Adrenal gland (tissue), 12 donors: ENCODE data around the gene PKP2. TPM values are rescaled to one million over a fixed set of nuclear protein-coding genes. Genes with fewer than 3 reads are reported as not detected.

Experiments
- DNase-seq, 7 donors: peaks; one replicate each; pipeline ENCODE4 v3.0.0-alpha.2; 2019 to 2020
- H3K27ac ChIP-seq, 5 donors: fragments of 200-600 bp; sonication (generic) in 4 of 5; 1 replicate in 3 of 5; 2 replicates in 2 of 5; pipeline versions ENCODE4 v1.5.1 to v1.8.0; 2016 to 2020; ENCODE audit warnings: mild to moderate bottlenecking in 1 of 5
- H3K27me3 ChIP-seq: fragments of 200-600 bp; 2 replicates; pipeline ENCODE4 v1.8.0; 2021
- H3K36me3 ChIP-seq, 2 donors: fragments of 200-600 bp; replicated peaks in 1 of 2; 1 replicate in 1 of 2; 2 replicates in 1 of 2; pipeline versions ENCODE4 v1.5.1 to v1.8.0; 2018 to 2022
- H3K4me1 ChIP-seq, 2 donors: fragments of 200-600 bp; replicated peaks in 1 of 2; 1 replicate in 1 of 2; 2 replicates in 1 of 2; pipeline versions ENCODE4 v1.5.1 to v1.8.0; 2018 to 2021
- H3K4me3 ChIP-seq, 4 donors: fragments of 200-600 bp; sonication (generic) in 3 of 4; one replicate each; pipeline ENCODE4 v1.5.1; 2016 to 2018
- H3K9me3 ChIP-seq, 3 donors: fragments of 200-600 bp; sonication (generic) in 1 of 3; replicated peaks in 1 of 3; 1 replicate in 2 of 3; 2 replicates in 1 of 3; pipeline versions ENCODE4 v1.5.1 to v1.8.0; 2016 to 2021
- CTCF ChIP-seq, 6 experiments: fragments of 450-650 bp in 4 of 6; fragments of 200-600 bp in 2 of 6; sonication (generic) in 1 of 6; IDR thresholded peaks; 1 replicate in 5 of 6; 2 replicates in 1 of 6; pipeline versions ENCODE4 v1.5.1 to v1.8.0; 2016 to 2021; ENCODE audit warnings: antibody characterized with exemption in 6 of 6, mild to moderate bottlenecking in 2 of 6, moderate library complexity in 1 of 6
- POLR2A ChIP-seq, 2 donors: fragments of 450-650 bp; IDR thresholded peaks; one replicate each; pipeline ENCODE4 v1.6.1; 2017; ENCODE audit warnings: antibody characterized with exemption in 2 of 2, mild to moderate bottlenecking in 2 of 2, moderate library complexity in 1 of 2
- WGBS, 4 donors: extraction: QIAGEN DNeasy Blood & Tissue Kit in 2 of 4; methylation state at CpG; one replicate each; pipeline versions ENCODE4 v1.1.5 to v1.1.7; 2013 to 2017; 5-methylcytosine and 5-hydroxymethylcytosine counted together
- intact Hi-C, 2 donors: fragments of 100-400 bp; cut with DNase I; formaldehyde crosslinking; loops; one replicate each; pipeline versions ENCODE4 v1.14.1 to v1.15.0; 2022 to 2023
- polyA plus RNA-seq, 3 donors: library from polyadenylated mRNA; stranded (reverse); fragments of 200-250 nt in 2 of 3; fragments of 350-450 nt in 1 of 3; fragmentation: Illumina TruSeq in 1 of 3; extraction: RNeasy Lipid Tissue Mini Kit (QIAGEN cat#74804) in 1 of 3; gene quantifications; one replicate each; pipeline ENCODE4 v1.2.3, GENCODE V29; 2013 to 2014
- total RNA-seq, 9 donors: library from RNA; depleted of rRNA in 4 of 9; stranded (reverse); fragments of >200 nt in 4 of 9; fragments of 120-200 nt in 1 of 9; fragmentation: NEBNext Ultra II Directional in 1 of 9; extraction: Animal tissue kit (Norgen Biotek cat#: 25700) in 1 of 9; gene quantifications; one replicate each; pipeline versions ENCODE4 v1.1.0 to v1.2.4, GENCODE V29; 2013 to 2023
- donor health status: healthy with polysubstance abuse.
- donor health status: Bipolar disorder and iron deficiency.
- donor health status: DM: yes; HTN: yes; CAD: no.
- donor health status: DM: no; HTN: no; CAD: no.
- donor health status: DM: no; HTN: no; CAD: no.
- donor health status: DM: yes; HTN: yes; CAD: no.

The PKP2 gene
- total and polyA plus RNA-seq, 12 donors: 0.36 to 3.3 (median 1.2) TPM

GRCh38 chr12:32926356-32926755 lies 29.8 kb upstream of the PKP2 start:
- no peaks in the 10 kb centered on the region for H3K36me3 ChIP-seq
- TF ChIP-seq POLR2A (IDR thresholded peaks at IDR 0.05): no peak
- no peak for TF ChIP-seq CTCF (IDR thresholded peaks at IDR 0.05)
- DNase-seq: no peak
- H3K27ac ChIP-seq: no peak overlapping the region
- H3K27me3 ChIP-seq: no peaks in the 10 kb centered on the region
- WGBS, 4 donors: 66 to 81% (median 74%) methylated on average over 1 of the region's 1 CpG
- no peaks in the 10 kb centered on the region for H3K9me3 ChIP-seq
- H3K4me3 ChIP-seq: no peak overlapping the region
- intact Hi-C loops: no loop called here
- no peaks in the 10 kb centered on the region for H3K4me1 ChIP-seq

GRCh38 chr12:32922546-32923297 lies 26.1 kb upstream of the PKP2 start:
- no peak for DNase-seq
- H3K36me3 ChIP-seq: no peaks in the 10 kb centered on the region
- WGBS, 4 donors: 74 to 84% (median 77%) methylated on average over 8 of the region's 8 CpGs
- no peaks in the 10 kb centered on the region for H3K4me1 ChIP-seq
- H3K27ac ChIP-seq: no peak overlapping the region
- H3K4me3 ChIP-seq: no peak overlapping the region
- H3K27me3 ChIP-seq: no peaks in the 10 kb centered on the region
- no peaks in the 10 kb centered on the region for H3K9me3 ChIP-seq
- TF ChIP-seq CTCF (IDR thresholded peaks at IDR 0.05) (no peak), POLR2A (IDR thresholded peaks at IDR 0.05) (no peak)
- intact Hi-C loops: no loop called here

GRCh38 chr12:32921397-32921796 lies 24.8 kb upstream of the PKP2 start:
- no peak for TF ChIP-seq POLR2A (IDR thresholded peaks at IDR 0.05)
- no peak for TF ChIP-seq CTCF (IDR thresholded peaks at IDR 0.05)
- DNase-seq: no peak
- Histone ChIP-seq H3K27ac (no peak overlapping the region), H3K36me3 (no peaks in the 10 kb centered on the region), H3K27me3 (no peaks in the 10 kb centered on the region), H3K9me3 (no peaks in the 10 kb centered on the region), H3K4me3 (no peak overlapping the region), H3K4me1 (no peaks in the 10 kb centered on the region)
- intact Hi-C loops: no loop called here
- WGBS, 4 donors: 25 to 56% (median 33%) methylated on average over 2 of the region's 2 CpGs

- Histone ChIP-seq H3K27me3 (no peaks in the 10 kb centered on the region), H3K36me3 (no peaks in the 10 kb centered on the region), H3K4me3 (no peak overlapping the region), H3K4me1 (no peaks in the 10 kb centered on the region), H3K9me3 (no peaks in the 10 kb centered on the region), H3K27ac (no peak overlapping the region)
- WGBS, 4 donors: 55 to 67% (median 57%) methylated on average over 8 of the region's 8 CpGs
- DNase-seq: no peak
- TF ChIP-seq POLR2A (IDR thresholded peaks at IDR 0.05): no peak
- TF ChIP-seq CTCF (IDR thresholded peaks at IDR 0.05): no peak
- intact Hi-C loops: no loop called here
These were observed 24.0 kb upstream of the PKP2 start for GRCh38 chr12:32920506-32921085.
